Cardiac muscle cell (in vitro differentiated cells and primary cell): ENCODE measurements around the gene PMS1. TPM values are rescaled to one million over a fixed set of nuclear protein-coding genes. Genes with fewer than 3 reads are reported as not detected.
A peak's percentile ranks its signal among the peaks of the same experiment; 100 is the strongest.

Source experiments
- DNase-seq, 2 donors: peaks; one replicate each; pipeline versions ENCODE4 v3.0.0 to v3.0.0-alpha.2; 2010 to 2017; ENCODE audit warnings: low read depth in 1 of 2, low spot score in 1 of 2
- H3K27ac ChIP-seq: fragments of 200-600 bp; sonication (generic); 2 replicates; pipeline ENCODE4 v1.5.1; 2016
- H3K27me3 ChIP-seq: fragments of 200-600 bp; sonication (generic); 2 replicates; pipeline ENCODE4 v1.6.0; 2016; ENCODE audit warnings: control low read depth
- H3K36me3 ChIP-seq: fragments of 200-600 bp; sonication (generic); 2 replicates; pipeline ENCODE4 v1.5.1; 2016; ENCODE audit warnings: control low read depth
- H3K4me1 ChIP-seq: fragments of 200-600 bp; sonication (generic); 2 replicates; pipeline ENCODE4 v1.8.1; 2017; ENCODE audit warnings: low read depth, mild to moderate bottlenecking, mixed run types
- H3K4me3 ChIP-seq: fragments of 200-600 bp; sonication (generic); 2 replicates; pipeline ENCODE4 v1.5.1; 2016; ENCODE audit warnings: mild to moderate bottlenecking
- H3K9me3 ChIP-seq: fragments of 200-600 bp; sonication (generic); 2 replicates; pipeline ENCODE4 v1.5.1; 2017; ENCODE audit warnings: low read depth, mild to moderate bottlenecking, control low read depth
- polyA plus RNA-seq: library from polyadenylated mRNA; unstranded; fragments of >200 nt; fragmentation: Nextera tagmentation; extraction: Ambion mirVana; gene quantifications from 2 replicates; pipeline ENCODE4 v1.2.1, GENCODE V29; 2016
- total RNA-seq: library from RNA; depleted of rRNA; stranded (reverse); fragments of >200 nt; gene quantifications from 2 replicates; pipeline ENCODE4 v1.2.3, GENCODE V29; 2016
- TF ChIP-seq, protein P1 (sequence below): IDR thresholded peaks from 2 replicates; pipeline ENCODE4 v1.5.1; 2012; ENCODE audit warnings: low read depth, mild to moderate bottlenecking, low read length

The PMS1 gene
- total and polyA plus RNA-seq, 2 experiments from 2014 or later, result 16.5 to 23.6 TPM

DNA sequence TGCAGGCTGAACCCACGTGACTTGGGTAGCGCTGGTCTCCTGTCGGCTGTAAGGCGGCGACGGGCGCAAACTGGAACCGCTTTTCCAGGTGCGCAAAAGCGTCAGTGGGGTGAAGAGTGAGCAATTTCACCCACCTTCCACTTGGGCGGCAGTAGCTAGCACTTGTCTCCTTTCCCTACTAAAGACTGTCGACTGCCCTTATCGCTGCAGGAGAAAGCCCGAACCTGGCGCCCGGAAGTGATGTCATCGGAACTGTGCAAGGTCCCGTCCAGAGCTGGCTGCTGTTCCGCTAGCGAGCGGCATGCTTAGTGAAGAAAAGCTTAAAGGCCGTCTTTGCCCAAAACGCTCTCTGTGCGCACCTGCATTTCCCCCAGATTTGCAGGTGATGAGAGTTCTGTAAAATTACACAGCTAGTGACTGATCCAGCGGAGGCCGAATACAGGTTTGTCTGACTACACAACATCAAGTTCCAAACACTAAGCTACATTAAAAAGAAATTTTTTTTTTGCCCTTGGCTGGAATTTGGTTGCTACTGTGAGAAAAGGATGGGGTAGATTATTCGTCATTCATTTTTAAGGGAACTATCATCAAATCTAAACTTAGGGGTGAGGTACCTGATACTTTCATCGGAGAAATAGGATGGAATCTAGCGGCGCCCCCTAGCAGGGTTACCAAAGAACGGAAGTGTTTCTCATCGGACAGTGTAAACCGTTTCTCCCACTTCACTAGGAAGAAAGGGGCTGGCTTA, 21.5 kb upstream of the PMS1 start, which contains the start of gene OSGEPL1:
OSGEPL1 (minus strand) TSS at position 242 of the 748 bp plus-strand sequence. CDS start 1,152 bp downstream, outside the sequence.
- H3K4me1 ChIP-seq, result peaks cover 11% of the 10 kb centered on the region
- peak within 1 kb of the TSS; percentile 88 for H3K27ac ChIP-seq
- H3K27me3 ChIP-seq, result no peaks in the 10 kb centered on the region
- TF ChIP-seq, protein P1, sequence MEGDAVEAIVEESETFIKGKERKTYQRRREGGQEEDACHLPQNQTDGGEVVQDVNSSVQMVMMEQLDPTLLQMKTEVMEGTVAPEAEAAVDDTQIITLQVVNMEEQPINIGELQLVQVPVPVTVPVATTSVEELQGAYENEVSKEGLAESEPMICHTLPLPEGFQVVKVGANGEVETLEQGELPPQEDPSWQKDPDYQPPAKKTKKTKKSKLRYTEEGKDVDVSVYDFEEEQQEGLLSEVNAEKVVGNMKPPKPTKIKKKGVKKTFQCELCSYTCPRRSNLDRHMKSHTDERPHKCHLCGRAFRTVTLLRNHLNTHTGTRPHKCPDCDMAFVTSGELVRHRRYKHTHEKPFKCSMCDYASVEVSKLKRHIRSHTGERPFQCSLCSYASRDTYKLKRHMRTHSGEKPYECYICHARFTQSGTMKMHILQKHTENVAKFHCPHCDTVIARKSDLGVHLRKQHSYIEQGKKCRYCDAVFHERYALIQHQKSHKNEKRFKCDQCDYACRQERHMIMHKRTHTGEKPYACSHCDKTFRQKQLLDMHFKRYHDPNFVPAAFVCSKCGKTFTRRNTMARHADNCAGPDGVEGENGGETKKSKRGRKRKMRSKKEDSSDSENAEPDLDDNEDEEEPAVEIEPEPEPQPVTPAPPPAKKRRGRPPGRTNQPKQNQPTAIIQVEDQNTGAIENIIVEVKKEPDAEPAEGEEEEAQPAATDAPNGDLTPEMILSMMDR, result peak; percentile 66
- peaks cover 2% of the 10 kb centered on the region for H3K36me3 ChIP-seq
- DNase-seq, result peak; percentile 93 to 94
- peak within 1 kb of the TSS; percentile 74 for H3K4me3 ChIP-seq
- H3K9me3 ChIP-seq, result no peaks in the 10 kb centered on the region

DNA sequence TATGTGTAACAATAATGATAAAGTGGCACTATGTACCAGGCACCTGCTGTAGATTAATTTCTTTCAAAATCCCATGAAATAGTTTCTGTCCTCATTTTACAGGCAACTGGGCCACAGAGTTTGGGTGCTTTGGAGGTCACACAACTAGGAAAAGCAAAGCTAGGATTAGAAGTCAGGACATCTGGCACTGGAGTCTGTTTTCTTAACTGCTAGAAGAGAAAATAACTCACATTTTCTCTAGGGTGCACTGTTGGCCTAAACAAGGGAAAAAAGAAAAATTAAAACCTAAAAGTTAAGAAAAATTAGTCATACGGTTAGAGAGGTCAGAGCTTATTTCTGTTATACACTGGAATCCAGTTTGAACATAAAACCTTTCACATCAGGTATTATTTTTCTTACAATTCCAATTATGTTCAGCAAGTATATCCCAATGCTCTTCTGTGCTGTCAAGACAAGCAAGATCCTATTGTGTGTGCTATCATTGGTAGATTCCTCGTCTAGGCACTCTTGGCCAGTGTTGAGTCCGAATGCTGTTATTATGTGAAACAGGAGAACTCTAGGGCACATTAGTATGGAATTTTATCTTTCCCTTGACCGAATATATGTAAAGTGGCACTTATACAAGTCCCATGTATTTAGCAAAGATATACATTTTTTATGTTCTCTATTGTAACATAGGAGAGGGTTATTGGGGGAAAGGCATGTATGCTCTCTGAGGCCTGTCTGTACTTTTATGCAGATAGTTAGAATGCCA, 20.2 kb upstream of the PMS1 start:
- Histone ChIP-seq H3K4me1 (peaks cover 17% of the 10 kb centered on the region), H3K27me3 (no peaks in the 10 kb centered on the region)
- TF ChIP-seq, protein P1, result no peak

DNA sequence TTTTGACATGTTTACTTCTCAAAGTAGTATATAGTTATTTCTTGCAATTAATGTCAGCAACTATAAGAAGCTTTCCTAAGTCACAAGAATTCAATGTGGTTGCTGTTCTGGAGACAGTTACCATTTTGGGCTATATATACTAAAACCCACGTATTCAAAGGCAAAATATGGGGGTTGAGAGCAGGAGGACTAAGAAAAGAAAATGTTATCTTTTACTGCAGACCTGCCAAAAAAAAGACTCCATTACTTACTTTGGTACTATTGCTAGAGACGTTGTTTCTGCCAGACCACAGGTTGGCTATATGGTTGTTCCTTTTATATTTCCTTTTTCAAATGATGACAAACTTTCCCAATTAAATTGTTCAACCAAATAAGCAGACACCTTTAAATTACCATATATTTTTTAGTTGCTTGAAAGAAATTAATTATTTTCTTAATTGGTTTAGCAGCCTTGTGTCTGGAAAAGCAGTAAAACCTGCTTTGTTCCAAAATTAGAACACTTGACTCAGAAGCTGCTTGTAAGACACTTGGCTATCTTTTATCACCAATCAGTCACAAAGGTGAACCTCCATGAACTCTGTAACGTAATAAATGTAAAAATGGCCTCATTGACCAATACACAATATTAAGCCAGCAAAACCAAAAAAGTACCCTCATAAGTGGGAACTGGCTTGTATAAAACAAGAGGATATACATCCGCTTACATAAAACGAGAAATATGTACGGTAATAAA, 13.5 kb upstream of the PMS1 start:
- no peaks in the 10 kb centered on the region for H3K27me3 ChIP-seq
- peak in 1 of 2 donors; percentile 25 for DNase-seq
- H3K27ac ChIP-seq, result peak overlapping the region; percentile 84
- no peaks in the 10 kb centered on the region for H3K9me3 ChIP-seq
- peaks cover 43% of the 10 kb centered on the region for H3K4me1 ChIP-seq
- no peak overlapping the region for H3K4me3 ChIP-seq
- TF ChIP-seq, protein P1, result no peak
- H3K36me3 ChIP-seq, result peaks cover 31% of the 10 kb centered on the region

More for the DNA sequence above, 20.2 kb upstream of the PMS1 start:
- H3K9me3 ChIP-seq, result no peaks in the 10 kb centered on the region
- peaks cover 2% of the 10 kb centered on the region for H3K36me3 ChIP-seq
- H3K4me3 ChIP-seq, result no peak overlapping the region
- DNase-seq, result peak in 1 of 2 donors; percentile 15
- no peak overlapping the region for H3K27ac ChIP-seq

DNA sequence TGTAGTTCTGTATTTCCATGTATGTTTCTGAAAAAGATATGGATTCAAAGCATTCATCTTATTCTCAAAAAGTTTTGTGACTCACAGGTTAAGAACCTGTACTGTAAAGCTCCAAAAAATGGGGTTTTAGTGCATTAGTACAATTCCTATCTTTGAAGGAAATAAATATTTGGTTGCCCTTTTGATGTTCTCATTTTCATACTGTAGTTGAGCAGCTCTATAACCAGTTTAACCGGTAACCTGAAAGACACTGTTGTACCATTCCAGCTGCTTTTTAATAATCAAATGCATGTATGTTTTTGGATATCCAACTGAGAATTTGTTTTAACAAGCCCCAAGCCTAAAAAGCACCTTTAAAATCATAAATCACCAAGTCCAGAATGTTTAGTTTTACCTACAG, 12.0 kb upstream of the PMS1 start:
- H3K4me3 ChIP-seq, result no peak overlapping the region
- TF ChIP-seq, protein P1, result no peak
- no peak for DNase-seq
- no peaks in the 10 kb centered on the region for H3K9me3 ChIP-seq
- peak overlapping the region; percentile 84 for H3K27ac ChIP-seq
- peaks cover 41% of the 10 kb centered on the region for H3K4me1 ChIP-seq
- peaks cover 44% of the 10 kb centered on the region for H3K36me3 ChIP-seq
- no peaks in the 10 kb centered on the region for H3K27me3 ChIP-seq

DNA sequence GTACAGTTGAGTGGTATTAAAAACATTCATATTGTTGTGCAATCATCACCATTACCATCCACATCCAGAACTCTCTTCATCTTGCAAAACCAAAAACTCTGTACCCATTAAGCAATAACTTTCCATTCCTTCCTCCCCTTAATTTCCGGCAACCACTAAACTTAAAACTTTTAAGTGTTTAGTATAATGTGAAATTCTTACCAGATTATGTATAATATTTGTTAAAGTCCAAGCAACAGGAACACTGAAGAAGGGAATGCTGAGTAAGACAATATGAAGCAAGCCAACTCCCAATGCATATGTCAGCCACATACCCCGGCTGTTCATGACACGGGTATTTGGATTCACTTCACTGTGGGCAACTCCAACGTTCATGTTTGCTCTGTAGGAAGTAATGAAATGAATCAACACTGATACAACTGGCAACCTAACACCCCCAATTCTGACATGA, 2.0 kb upstream of the PMS1 start:
- Histone ChIP-seq H3K27me3 (no peaks in the 10 kb centered on the region), H3K4me1 (peaks cover 18% of the 10 kb centered on the region), H3K27ac (no peak overlapping the region), H3K4me3 (peak overlapping the region; percentile 61), H3K36me3 (peaks cover 23% of the 10 kb centered on the region), H3K9me3 (no peaks in the 10 kb centered on the region)
- TF ChIP-seq, protein P1, result no peak
- DNase-seq, result peak in 1 of 2 donors; percentile 43
